Measurements from ENCODE around the gene GMDS. TPM values are rescaled to one million over a fixed set of nuclear protein-coding genes. Genes with fewer than 3 reads are reported as not detected.

Gene GMDS
- total and polyA plus RNA-seq, 2 of the 8 experiments (the other 6 are each of a cell fraction or from before 2014, with no cell fraction given) = 16.8 to 50.0 TPM

DNA sequence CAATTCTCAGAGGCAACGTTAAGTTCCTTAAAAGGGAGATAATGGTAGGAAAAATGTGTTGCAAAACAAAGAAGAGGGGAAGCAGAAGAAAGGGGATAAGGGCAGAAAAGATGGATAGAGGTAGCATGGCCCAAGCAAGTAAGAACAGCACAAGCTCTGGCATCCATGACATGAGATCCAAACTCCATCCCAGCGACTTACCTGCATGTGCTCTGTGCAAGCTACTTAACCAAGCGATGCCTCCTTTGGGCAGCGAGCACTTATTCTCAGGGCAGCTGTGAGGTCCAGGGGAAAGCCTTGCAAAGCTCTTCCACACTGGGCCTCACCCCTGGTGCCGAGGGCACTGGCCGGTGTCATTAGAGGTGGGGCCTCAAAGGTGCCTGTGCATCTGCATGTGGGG, 340.5 kb downstream of the GMDS start:
- Histone ChIP-seq H2BK5ac (ENCODE audit: low read depth, low read length) (no peak overlapping the region), H4K8ac (ENCODE audit: extremely low read depth, insufficient read depth, low read length) (no peak overlapping the region), H3K79me2 (ENCODE audit: control insufficient read depth in 1 of 2, insufficient read depth in 2 of 2, low read length in 2 of 2) (no peaks in the 10 kb centered on the region), H3K4me2 (ENCODE audit: insufficient read depth in 1 of 2, low read depth in 2 of 2, low read length in 2 of 2) (no peak overlapping the region), H3K14ac (ENCODE audit: insufficient read length) (no peak overlapping the region), H3K9ac (replicated peaks in 1 of 4; ENCODE audit: extremely low read depth in 1 of 4, low read depth in 3 of 4, low read length in 3 of 4) (no peak overlapping the region), H3K4me1 (replicated peaks in 1 of 4; ENCODE audit: control insufficient read depth in 3 of 4, insufficient read depth in 4 of 4, low read length in 3 of 4) (peaks cover 0 to 19% (median 6%) of the 10 kb centered on the region in 4 experiments; a peak in 5 of 7 replicates), H3K23me2 (ENCODE audit: low read depth, low read length) (no peaks in the 10 kb centered on the region; the same call in 1 of the 2 replicates), H3K4ac (replicated peaks; ENCODE audit: insufficient read length, low read depth, low read length) (no peak overlapping the region), H3K27ac (ENCODE audit: low read depth, low read length) (no peak overlapping the region), H2BK12ac (ENCODE audit: low read depth, low read length) (no peak overlapping the region), H3K18ac (ENCODE audit: extremely low read depth, low read length) (no peak overlapping the region), H3K9me3 (ENCODE audit: insufficient read depth in 2 of 2, low read depth in 1 of 2, low read length in 1 of 2) (no peaks in the 10 kb centered on the region), H2BK20ac (ENCODE audit: low read length) (no peak overlapping the region), H3K79me1 (ENCODE audit: low read depth, low read length) (no peaks in the 10 kb centered on the region; the same call in 1 of the 2 replicates), H4K91ac (replicated peaks; ENCODE audit: insufficient read length, low read length) (no peak overlapping the region), H2AFZ (ENCODE audit: low read length) (no peak overlapping the region), H3K56ac (replicated peaks; ENCODE audit: insufficient read length, low read depth, low read length) (no peak overlapping the region), H3K4me3 (ENCODE audit: extremely low read depth in 1 of 4, insufficient read depth in 2 of 4, low read depth in 3 of 4, low read length in 4 of 4) (no peak overlapping the region), H3K27me3 (replicated peaks in 1 of 4; ENCODE audit: control insufficient read depth in 3 of 4, extremely low read depth in 1 of 4, insufficient read depth in 3 of 4, low read length in 3 of 4) (no peaks in the 10 kb centered on the region), H2BK120ac (replicated peaks; ENCODE audit: low read depth, low read length) (no peak overlapping the region), H3K36me3 (ENCODE audit: control insufficient read depth in 2 of 4, insufficient read depth in 4 of 4, low read length in 3 of 4) (no peaks in the 10 kb centered on the region), H4K5ac (ENCODE audit: insufficient read length, low read depth, low read length) (no peak overlapping the region), H2AK5ac (ENCODE audit: low read depth, low read length) (no peak overlapping the region), H2BK15ac (ENCODE audit: low read length) (no peak overlapping the region), H4K20me1 (replicated peaks in 1 of 2; ENCODE audit: control insufficient read depth in 1 of 2, insufficient read depth in 2 of 2, low read length in 2 of 2) (no peaks in the 10 kb centered on the region), H3K23ac (ENCODE audit: insufficient read length) (no peak overlapping the region)
- CTCF ChIA-PET (ENCODE audit: partially characterized antibody) = interaction anchor here (0.6 to 1.9 kb wide), 6 partner anchors 9 to 469 kb away, joined by 3 to 8 read pairs (median 4); no protein-coding TSS in a partner anchor
- DNase-seq (ENCODE audit: low read depth in 1 of 2, low spot score in 2 of 2) (no peak), FAIRE-seq (no peak)
- WGBS, 2 experiments (ENCODE audit: extremely low coverage in 1 of 2, insufficient coverage in 1 of 2, insufficient read length in 1 of 2, insufficient replicate concordance in 2 of 2, low coverage in 1 of 2, low lambda C conversion rate in 2 of 2, missing lambda C conversion rate in 1 of 2) = 95% methylated on average over 6 of the region's 6 CpGs; no CpG with 5 or more reads in 1 of the 2 experiments
- POLR2A ChIA-PET (ENCODE audit: partially characterized antibody) = no interaction called here
- TF ChIP-seq RAD21 (IDR thresholded peaks at IDR 0.05 in 1 of 2, conservative IDR thresholded peaks at IDR 0.05 in 1 of 2; ENCODE audit: low read depth in 2 of 2, low read length in 2 of 2) (no peak), RFX5 (IDR thresholded peaks at IDR 0.05; ENCODE audit: borderline replicate concordance, low read depth, low read length) (no peak), ASH2L (IDR thresholded peaks at IDR 0.05; ENCODE audit: low read length) (no peak), EZH2 (IDR thresholded peaks at IDR 0.05; ENCODE audit: low read depth, low read length, severe bottlenecking) (no peak), CREB1 (IDR thresholded peaks at IDR 0.05) (no peak), MAFK (IDR thresholded peaks at IDR 0.05; ENCODE audit: low read depth, low read length) (no peak), TEAD4 (IDR thresholded peaks at IDR 0.05; ENCODE audit: low read depth, low read length) (no peak), GTF2F1 (IDR thresholded peaks at IDR 0.05; ENCODE audit: borderline replicate concordance, low read depth, low read length) (no peak)
